GM19452 (cell line): ENCODE measurements around the gene COL16A1.
A peak's percentile ranks its signal among the peaks of the same experiment; 100 is the strongest.

ENCODE experiments used
- ATAC-seq: cut with Tn5 transposase; IDR thresholded peaks from one replicate; pipeline ENCODE4 v1.9.1; 2021; ENCODE audit not compliant: unreplicated experiment

The COL16A1 gene

GRCh38 chr1:31703431-31704270 lies at the start of gene COL16A1:
TSS of gene COL16A1 (minus strand) at chr1:31704017. CDS start at chr1:31702193, 1,824 bp downstream.
- ATAC-seq = no peak

- no peak for ATAC-seq
These were observed 49.2 kb upstream of the COL16A1 start for GRCh38 chr1:31752952-31753475.

DNA sequence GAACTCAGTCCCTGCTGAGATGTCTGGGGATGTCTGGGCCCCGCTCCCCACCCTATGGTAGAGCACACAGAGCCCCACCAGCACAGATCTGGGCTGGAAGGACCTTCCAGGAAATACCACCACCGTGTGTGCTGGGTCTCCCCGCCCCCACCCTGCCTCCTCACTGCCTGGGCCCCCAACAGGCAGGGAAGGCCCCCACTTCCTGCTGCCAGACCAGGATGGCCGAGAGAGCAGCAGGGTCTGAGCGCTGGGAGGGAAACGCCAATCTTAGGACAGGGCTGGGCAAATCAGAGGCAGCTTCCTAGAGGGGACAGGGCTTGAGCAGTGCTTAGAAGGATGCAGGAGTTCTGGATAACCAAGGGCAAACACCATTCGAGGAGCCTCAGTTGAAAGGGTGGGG lies 48.4 kb upstream of the COL16A1 start:
- no peak for ATAC-seq

- no peak for ATAC-seq
These were observed 48.0 kb upstream of the COL16A1 start for GRCh38 chr1:31751822-31752241.

DNA sequence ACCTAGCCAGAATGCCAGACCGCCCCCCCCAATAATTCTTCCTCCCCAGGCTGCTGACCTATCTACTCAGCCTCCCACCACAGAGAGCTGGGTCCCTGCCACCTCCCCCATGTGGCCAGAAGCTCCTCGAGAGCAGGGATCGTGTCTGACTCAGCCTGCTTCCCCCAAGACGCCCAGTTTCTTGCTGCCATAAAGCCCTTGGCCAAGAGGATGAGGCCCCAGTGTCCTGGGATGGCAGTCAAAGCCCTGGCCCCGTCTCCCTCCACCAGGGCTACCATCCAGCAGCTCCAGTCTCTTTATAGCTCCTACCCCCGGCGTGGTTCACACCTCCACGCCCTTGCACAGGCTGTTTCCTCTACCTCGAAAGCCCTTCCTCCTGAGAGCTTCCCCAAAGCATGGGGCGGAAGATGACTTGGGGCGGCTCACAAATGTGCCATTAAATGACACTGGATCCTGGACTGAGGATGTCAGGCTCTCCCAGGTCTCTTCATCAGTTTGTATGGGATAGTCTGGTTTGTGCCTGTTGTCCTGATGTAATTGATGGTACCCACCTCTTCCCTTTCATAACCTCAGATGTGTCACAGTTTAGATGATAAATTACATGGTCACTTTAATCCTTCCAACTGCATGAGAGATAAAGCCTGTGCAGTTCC lies 47.2 kb upstream of the COL16A1 start:
- ATAC-seq = no peak

GRCh38 chr1:31749785-31750735 lies 46.2 kb upstream of the COL16A1 start:
- ATAC-seq = no peak

- no peak for ATAC-seq
These were observed 44.5 kb upstream of the COL16A1 start for GRCh38 chr1:31748365-31748764.

DNA sequence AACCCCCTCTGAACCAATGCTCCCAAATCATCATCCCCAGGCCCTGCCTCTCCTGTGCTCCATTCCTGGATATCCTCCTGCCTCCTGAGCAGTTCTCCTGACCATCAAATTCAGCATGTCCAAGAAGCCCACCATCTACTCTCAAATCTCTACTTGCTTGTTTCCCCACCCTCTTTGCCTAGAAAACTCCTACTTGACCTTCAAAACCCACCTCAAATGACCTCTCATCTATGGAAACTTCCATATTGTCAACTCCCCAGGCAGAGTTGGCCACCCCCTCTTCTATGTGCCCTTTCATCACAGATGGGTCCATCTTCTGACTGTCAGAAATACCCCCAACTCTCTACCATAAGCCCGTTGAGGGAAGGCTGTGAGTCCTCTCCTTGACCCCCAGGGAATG lies 43.5 kb upstream of the COL16A1 start:
- ATAC-seq = no peak

DNA sequence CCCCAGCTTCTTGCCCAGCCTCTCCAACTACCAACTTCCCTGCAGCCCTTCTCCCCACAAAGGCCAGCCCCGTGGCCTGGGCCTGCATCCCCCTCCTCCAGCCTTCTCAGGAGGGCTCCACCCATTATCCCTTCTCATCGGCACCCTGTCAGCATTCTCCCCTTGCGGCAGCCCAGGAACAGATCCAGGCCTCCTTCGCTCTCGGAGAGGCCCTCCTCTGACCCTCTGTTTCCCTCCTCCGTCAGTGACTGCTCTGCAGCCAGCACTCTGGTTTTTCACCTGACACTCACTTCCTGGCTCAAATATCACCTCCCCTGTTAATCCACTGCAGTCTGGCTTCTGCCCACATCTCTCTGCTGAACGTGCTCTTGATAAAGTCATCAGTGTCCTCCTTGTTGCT lies 42.9 kb upstream of the COL16A1 start:
- no peak for ATAC-seq

DNA sequence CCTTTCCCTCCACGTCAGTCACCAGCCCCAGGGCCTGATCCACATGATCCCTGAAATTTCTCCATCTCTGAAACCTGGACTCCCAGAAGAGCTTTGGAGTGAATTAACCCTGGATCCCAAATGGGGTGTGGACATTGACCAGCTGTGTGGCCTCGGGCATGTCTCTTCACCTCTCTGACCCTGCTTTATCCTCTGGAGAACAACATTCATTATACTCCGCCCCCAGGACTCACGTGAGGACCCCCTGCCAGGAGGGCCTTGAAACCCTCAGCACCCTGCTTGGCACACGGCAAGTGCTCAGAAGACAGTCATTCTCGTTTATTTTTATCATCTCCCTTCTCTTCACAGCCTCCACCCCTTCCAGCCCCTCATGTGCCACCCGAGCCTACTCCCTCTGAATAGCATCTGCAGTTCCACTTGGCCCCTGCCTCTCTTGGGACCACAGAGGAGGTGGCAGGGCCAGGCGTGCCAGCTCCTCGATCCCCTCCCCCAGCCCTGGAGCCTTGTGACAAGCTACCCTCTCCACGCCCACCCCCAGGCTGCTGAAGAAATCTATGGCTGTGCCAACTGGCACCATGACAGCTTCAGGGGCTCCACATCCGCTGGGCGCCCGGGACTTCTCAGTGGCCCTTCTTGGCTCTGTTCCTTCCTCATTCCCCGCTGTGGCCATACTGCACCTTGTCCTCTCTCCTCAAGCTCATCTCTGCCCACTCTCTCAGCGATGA lies 42.3 kb upstream of the COL16A1 start:
- ATAC-seq = no peak

DNA sequence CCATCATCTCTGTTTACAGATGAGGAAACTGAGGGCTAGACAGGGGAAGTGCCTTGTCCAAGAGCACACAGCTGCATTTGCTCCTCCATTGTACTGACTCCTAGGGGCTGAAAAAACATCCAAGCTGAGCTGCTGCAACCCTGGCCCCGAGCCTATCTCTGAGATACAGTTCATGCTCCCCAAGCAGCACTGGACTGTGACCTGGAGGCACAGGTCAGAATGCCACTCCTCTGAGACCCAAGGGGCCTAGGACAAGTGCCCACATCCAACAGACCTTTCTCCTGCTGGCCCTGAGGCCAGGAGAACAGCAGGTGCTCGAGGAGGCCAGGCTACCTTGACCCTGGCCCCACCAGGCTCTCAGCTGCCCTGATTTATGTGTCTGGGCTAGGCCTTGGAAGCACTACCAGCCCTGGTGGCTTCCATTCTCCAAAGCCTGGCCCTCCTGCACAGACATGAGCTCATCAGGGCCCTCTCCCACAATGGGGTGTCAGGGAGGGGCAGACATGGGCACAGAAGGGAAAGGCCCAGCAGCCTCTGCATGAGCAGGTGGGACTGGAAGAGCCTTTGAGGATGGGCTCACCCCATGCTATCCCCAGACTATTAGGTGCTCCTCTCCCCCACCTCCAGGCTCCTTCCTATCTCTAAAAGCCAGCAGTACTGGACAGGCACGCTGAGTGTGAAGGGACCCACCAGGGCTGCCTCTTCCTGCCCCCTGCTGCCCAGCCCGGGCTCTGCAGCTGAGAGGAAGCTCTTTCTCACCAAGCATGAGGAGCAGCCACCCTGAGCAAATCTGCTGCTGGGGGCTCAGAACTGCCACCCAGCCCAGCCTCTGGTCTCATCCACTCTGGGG lies 41.5 kb upstream of the COL16A1 start:
- ATAC-seq = no peak

GRCh38 chr1:31744165-31744888 lies 40.5 kb upstream of the COL16A1 start:
- ATAC-seq = peak; percentile 56

DNA sequence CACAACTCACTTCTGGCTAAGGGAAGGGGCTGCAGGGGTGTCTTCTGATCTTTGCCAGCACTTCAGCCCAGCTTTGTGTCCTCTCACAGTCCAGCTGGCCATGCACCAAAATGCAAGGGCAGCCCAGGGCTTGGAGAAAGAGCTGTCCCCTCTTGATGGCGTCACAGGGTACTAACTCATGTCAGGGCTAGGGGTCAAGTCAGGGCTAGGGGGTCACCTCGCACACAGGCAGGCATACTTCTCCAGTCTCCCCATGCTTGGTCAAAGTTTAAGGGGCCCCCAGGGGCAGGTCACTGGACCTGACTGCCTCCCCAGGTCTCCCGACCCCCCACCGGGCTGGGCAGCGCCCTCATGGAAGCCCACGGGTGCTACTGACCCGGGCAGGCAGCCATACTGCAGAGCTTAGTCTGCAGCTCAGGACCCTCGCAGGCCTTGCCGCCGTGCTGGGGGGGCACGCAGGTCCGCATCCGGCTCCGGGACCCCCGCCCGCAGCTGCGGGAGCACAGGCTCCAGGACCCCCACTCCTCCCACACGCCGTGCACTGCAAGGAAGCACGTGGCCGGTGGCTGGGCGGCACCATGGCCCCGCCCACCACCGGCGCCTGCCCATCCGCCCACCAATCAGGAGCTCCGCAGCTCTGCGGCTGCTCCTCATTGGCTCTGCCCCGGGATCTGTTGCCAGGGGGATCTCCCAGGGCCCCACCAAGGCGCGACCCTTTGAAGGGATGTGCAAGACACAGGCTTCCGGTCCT lies 38.8 kb upstream of the COL16A1 start:
- no peak for ATAC-seq

GRCh38 chr1:31739346-31739745 lies 35.5 kb upstream of the COL16A1 start:
- ATAC-seq = no peak

DNA sequence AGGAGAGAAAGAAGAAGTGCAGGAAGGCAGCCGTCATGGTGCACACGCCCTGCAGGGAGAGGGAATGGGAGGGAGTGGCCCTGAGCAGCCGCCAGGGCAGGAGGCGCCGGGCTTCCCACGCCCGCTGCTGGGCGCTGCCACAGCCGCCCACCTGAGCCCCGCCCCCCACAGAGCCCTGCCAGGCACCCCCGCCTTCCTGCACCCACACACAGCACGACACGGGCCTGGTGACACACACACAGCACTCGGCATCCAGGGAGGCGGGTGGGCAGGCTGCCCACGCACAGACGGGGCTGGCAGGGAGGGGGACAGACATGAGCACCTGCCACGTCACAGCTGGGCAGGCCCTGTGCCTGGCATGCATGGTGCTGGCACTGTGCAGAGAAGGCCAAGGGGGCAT lies 32.9 kb upstream of the COL16A1 start:
- ATAC-seq = no peak

- no peak for ATAC-seq
These were observed 31.8 kb upstream of the COL16A1 start for GRCh38 chr1:31735571-31735970.

GRCh38 chr1:31734582-31735107 lies 30.8 kb upstream of the COL16A1 start:
- ATAC-seq = no peak
